Chondrocyte (in vitro differentiated cells): Measurements from ENCODE around the gene COX18. TPM values are rescaled to one million over a fixed set of nuclear protein-coding genes. Genes with fewer than 3 reads are reported as not detected.

Source experiments
- DNase-seq: peaks from one replicate; pipeline ENCODE4 v3.0.0; 2021; ENCODE audit warnings: mixed read lengths, low spot score
- H3K27ac Mint-ChIP-seq: one replicate; pipeline ENCODE4 v1.8.0; 2021; ENCODE audit warnings: mild to moderate bottlenecking, moderate library complexity, mixed read lengths; ENCODE audit not compliant: unreplicated experiment
- H3K27me3 Mint-ChIP-seq: 2 replicates; pipeline ENCODE4 v1.8.0; 2021; ENCODE audit warnings: low read depth, mixed read lengths
- H3K36me3 Mint-ChIP-seq: 2 replicates; pipeline ENCODE4 v1.8.0; 2021; ENCODE audit warnings: low read depth, mixed read lengths
- H3K4me1 Mint-ChIP-seq: 2 replicates; pipeline ENCODE4 v1.8.0; 2021; ENCODE audit warnings: low read depth, mild to moderate bottlenecking, mixed read lengths
- H3K4me3 Mint-ChIP-seq: one replicate; pipeline ENCODE4 v1.8.0; 2021; ENCODE audit warnings: mild to moderate bottlenecking, moderate library complexity, mixed read lengths; ENCODE audit not compliant: unreplicated experiment
- H3K9me3 Mint-ChIP-seq: 2 replicates; pipeline ENCODE4 v1.8.0; 2021; ENCODE audit warnings: low read depth, mixed read lengths
- total RNA-seq: library from RNA; stranded (reverse); gene quantifications from 3 replicates; pipeline ENCODE4 v1.2.1, GENCODE V29; 2021
- TF ChIP-seq, protein P1 (sequence below): fragments of 200-600 bp; sonication (generic); IDR thresholded peaks from 2 replicates; pipeline ENCODE4 v1.5.0; 2021; ENCODE audit warnings: antibody characterized with exemption, mild to moderate bottlenecking, moderate library complexity

The COX18 gene
- total RNA-seq, 1 donor from 2014 or later, result 13.2 TPM

DNA sequence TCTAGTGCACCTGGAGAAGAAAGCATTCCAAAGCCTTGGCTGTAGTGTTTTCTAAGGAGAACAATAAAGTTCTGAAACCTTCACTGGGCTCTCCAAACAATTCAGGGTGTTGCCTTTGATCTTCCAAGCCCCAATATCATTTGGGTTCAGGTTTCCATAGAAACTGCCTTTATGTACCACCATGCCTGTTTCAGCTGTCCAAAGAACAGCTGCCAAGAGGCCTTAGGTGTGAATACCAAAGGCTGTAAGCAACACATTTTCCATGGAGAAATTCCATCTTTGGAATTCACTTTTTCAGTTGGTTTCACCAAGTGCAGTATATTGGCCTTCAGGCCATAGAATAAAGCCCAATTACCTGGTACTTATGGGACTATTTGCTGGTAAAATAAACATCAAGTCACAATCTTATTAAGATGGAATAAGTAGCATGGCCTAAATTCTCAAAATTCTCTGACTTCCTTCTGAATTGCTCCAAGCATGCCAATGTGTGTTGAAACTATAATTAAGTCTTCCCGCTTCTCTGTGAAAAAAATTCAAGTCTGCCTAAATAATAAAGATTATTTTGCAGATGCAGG is 61.9 kb downstream of the COX18 start:
- TF ChIP-seq, protein P1, sequence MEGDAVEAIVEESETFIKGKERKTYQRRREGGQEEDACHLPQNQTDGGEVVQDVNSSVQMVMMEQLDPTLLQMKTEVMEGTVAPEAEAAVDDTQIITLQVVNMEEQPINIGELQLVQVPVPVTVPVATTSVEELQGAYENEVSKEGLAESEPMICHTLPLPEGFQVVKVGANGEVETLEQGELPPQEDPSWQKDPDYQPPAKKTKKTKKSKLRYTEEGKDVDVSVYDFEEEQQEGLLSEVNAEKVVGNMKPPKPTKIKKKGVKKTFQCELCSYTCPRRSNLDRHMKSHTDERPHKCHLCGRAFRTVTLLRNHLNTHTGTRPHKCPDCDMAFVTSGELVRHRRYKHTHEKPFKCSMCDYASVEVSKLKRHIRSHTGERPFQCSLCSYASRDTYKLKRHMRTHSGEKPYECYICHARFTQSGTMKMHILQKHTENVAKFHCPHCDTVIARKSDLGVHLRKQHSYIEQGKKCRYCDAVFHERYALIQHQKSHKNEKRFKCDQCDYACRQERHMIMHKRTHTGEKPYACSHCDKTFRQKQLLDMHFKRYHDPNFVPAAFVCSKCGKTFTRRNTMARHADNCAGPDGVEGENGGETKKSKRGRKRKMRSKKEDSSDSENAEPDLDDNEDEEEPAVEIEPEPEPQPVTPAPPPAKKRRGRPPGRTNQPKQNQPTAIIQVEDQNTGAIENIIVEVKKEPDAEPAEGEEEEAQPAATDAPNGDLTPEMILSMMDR, result no peak
- H3K9me3 Mint-ChIP-seq, result peaks cover 9% of the 10 kb centered on the region
- peaks cover 4% of the 10 kb centered on the region for H3K4me1 Mint-ChIP-seq
- no peak overlapping the region for H3K4me3 Mint-ChIP-seq
- peaks cover 24% of the 10 kb centered on the region for H3K27me3 Mint-ChIP-seq
- H3K27ac Mint-ChIP-seq, result no peak overlapping the region
- H3K36me3 Mint-ChIP-seq, result peaks cover 3% of the 10 kb centered on the region
- no peak for DNase-seq

- Mint-ChIP-seq H3K36me3 (peaks cover 3% of the 10 kb centered on the region), H3K9me3 (peaks cover 9% of the 10 kb centered on the region), H3K4me1 (peaks cover 4% of the 10 kb centered on the region), H3K4me3 (no peak overlapping the region), H3K27me3 (peaks cover 30% of the 10 kb centered on the region), H3K27ac (no peak overlapping the region)
- TF ChIP-seq, protein P1, result no peak
- no peak for DNase-seq
Observed at GRCh38 chr4:73006286-73006990, 63.1 kb downstream of the COX18 start.

- no peak overlapping the region for H3K4me3 Mint-ChIP-seq
- H3K4me1 Mint-ChIP-seq, result peaks cover 4% of the 10 kb centered on the region
- DNase-seq, result no peak
- H3K9me3 Mint-ChIP-seq, result peaks cover 9% of the 10 kb centered on the region
- H3K27me3 Mint-ChIP-seq, result peaks cover 30% of the 10 kb centered on the region
- TF ChIP-seq, protein P1, result no peak
- H3K27ac Mint-ChIP-seq, result no peak overlapping the region
- H3K36me3 Mint-ChIP-seq, result peaks cover 3% of the 10 kb centered on the region
Observed at GRCh38 chr4:73005514-73005913, 64.0 kb downstream of the COX18 start.

Other genes starting within 250 kb of the COX18 start
- gene ANKRD17, start 189.1 kb upstream of the COX18 start, total RNA-seq, result 55.1 to 72.5 TPM (median 56.4 TPM) in 3 replicates